CD8-positive, alpha-beta memory T cell (primary cell): Measurements from ENCODE around the gene C2orf42. TPM values are rescaled to one million over a fixed set of nuclear protein-coding genes. Genes with fewer than 3 reads are reported as not detected.

ENCODE experiments used
- CTCF ChIA-PET: fragments of 350-600 bp; sonication (Branson Sonifier 250); formaldehyde crosslinking; loops from one replicate; lab custom pipeline; 2021; ENCODE audit warnings: antibody characterized with exemption; lab: Charles Lee
- POLR2A ChIA-PET: fragments of 350-600 bp; sonication (Branson Sonifier 250); formaldehyde crosslinking; loops from one replicate; lab custom pipeline; 2021; ENCODE audit warnings: antibody characterized with exemption; lab: Charles Lee
- DNase-seq, 5 donors: peaks; one replicate each; pipeline versions ENCODE4 v3.0.0 to v3.0.0-alpha.2; 2020 to 2022; ENCODE audit warnings: mixed read lengths in 1 of 5
- H3K27ac ChIP-seq: one replicate; pipeline ENCODE4 v1.7.0; 2013; ENCODE audit warnings: low read depth, mild to moderate bottlenecking, low read length, moderate library complexity
- H3K27me3 ChIP-seq: 2 replicates; pipeline ENCODE4 v1.7.0; 2013; ENCODE audit warnings: low read length, mild to moderate bottlenecking; ENCODE audit not compliant: insufficient read depth, poor library complexity, severe bottlenecking
- H3K36me3 ChIP-seq: 2 replicates; pipeline ENCODE4 v1.7.0; 2013; ENCODE audit warnings: mild to moderate bottlenecking, low read length, moderate library complexity; ENCODE audit not compliant: insufficient read depth
- H3K4me1 ChIP-seq: 2 replicates; pipeline ENCODE4 v1.7.0; 2013; ENCODE audit warnings: mild to moderate bottlenecking, low read length, moderate library complexity; ENCODE audit not compliant: insufficient read depth
- H3K4me3 ChIP-seq: 2 replicates; pipeline ENCODE4 v1.7.0; 2013; ENCODE audit warnings: mild to moderate bottlenecking, low read length
- H3K9me3 ChIP-seq: 2 replicates; pipeline ENCODE4 v1.7.0; 2013; ENCODE audit warnings: mild to moderate bottlenecking, low read length
- H3K27ac Mint-ChIP-seq, 8 donors: one replicate each; pipeline ENCODE4 v1.8.0; 2020 to 2021; ENCODE audit warnings: mixed read lengths in 8 of 8, mild to moderate bottlenecking in 6 of 8, inconsistent platforms in 3 of 8, moderate library complexity in 3 of 8
- H3K27me3 Mint-ChIP-seq, 2 donors: one replicate each; pipeline ENCODE4 v1.8.0; 2020 to 2021; ENCODE audit warnings: mixed read lengths in 2 of 2, mild to moderate bottlenecking in 1 of 2, moderate library complexity in 1 of 2
- H3K36me3 Mint-ChIP-seq, 3 donors: one replicate each; pipeline ENCODE4 v1.8.0; 2020 to 2021; ENCODE audit warnings: mixed read lengths in 3 of 3, inconsistent platforms in 1 of 3, mild to moderate bottlenecking in 1 of 3
- H3K4me1 Mint-ChIP-seq, 3 donors: one replicate each; pipeline ENCODE4 v1.8.0; 2020 to 2021; ENCODE audit warnings: mixed read lengths in 3 of 3, inconsistent platforms in 1 of 3, mild to moderate bottlenecking in 1 of 3
- H3K4me3 Mint-ChIP-seq, 7 donors: one replicate each; pipeline ENCODE4 v1.8.0; 2020 to 2021; ENCODE audit warnings: mixed read lengths in 7 of 7, mild to moderate bottlenecking in 6 of 7, moderate library complexity in 4 of 7, inconsistent platforms in 2 of 7
- H3K9me3 Mint-ChIP-seq, 5 donors: one replicate each; pipeline ENCODE4 v1.8.0; 2020 to 2022; ENCODE audit warnings: mixed read lengths in 5 of 5, mild to moderate bottlenecking in 3 of 5, moderate library complexity in 2 of 5, inconsistent platforms in 1 of 5
- polyA plus RNA-seq: library from polyadenylated mRNA; unstranded; fragments of 300-500 nt; fragmentation: Illumina TruSeq; gene quantifications from one replicate; pipeline ENCODE4 v1.2.3, GENCODE V29; 2021
- total RNA-seq, 2 experiments: library from RNA; stranded (reverse); gene quantifications; one replicate each; pipeline ENCODE4 v1.2.3, GENCODE V29; 2021

The C2orf42 gene
- total and polyA plus RNA-seq, 3 experiments from 2014 or later = 29.1 to 34.6 (median 31.4) TPM

DNA sequence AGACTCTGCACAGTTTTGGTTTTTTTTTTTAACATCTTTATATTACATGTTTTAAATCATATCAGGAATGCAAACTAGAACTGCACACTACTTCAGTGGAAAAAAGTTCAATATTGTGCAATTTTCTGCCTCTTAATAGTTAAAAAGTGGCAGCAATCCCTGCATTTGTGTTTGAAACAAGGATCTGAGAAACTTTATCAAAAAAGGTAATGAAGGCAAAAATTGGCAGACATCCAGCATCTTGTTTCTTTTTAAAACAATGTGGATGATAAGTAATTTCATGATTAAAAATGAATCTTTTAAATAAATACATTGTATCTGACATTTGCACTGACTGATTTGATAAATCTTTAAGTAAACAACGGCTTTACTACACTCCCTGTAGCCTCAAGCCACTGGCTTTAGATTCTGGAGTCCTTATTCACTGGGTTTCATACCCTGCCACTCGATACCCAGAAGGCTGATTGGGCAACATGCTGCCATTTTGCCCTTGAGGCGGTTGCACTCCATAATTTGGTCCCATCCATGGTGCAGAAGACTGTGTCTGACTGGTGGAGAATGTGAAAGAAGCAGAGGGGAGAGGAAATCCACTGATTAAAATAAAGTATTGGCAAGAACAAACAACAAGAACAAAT, 21.6 kb upstream of the C2orf42 start:
- peaks cover 9% of the 10 kb centered on the region for H3K36me3 ChIP-seq
- no peak overlapping the region for H3K27ac ChIP-seq
- H3K27me3 ChIP-seq = no peaks in the 10 kb centered on the region
- no peak overlapping the region for H3K4me3 ChIP-seq
- peak overlapping the region in 6 of 8 donors; percentile 20 to 78 (median 56) for H3K27ac Mint-ChIP-seq
- H3K9me3 ChIP-seq = no peaks in the 10 kb centered on the region
- no peaks in the 10 kb centered on the region for H3K4me1 ChIP-seq
- no peak overlapping the region for H3K4me3 Mint-ChIP-seq
- no peaks in the 10 kb centered on the region for H3K27me3 Mint-ChIP-seq
- no peaks in the 10 kb centered on the region for H3K9me3 Mint-ChIP-seq
- no peak for DNase-seq
- peaks cover 0 to 16% (median 9%) of the 10 kb centered on the region in 3 donors for H3K4me1 Mint-ChIP-seq
- ChIA-PET POLR2A (interaction anchor here (0.6 kb wide), 1 partner anchor 81 kb away, joined by 4 read pairs; no protein-coding TSS in a partner anchor), CTCF (interaction anchor here (1.0 to 1.6 kb wide), 2 partner anchors 19 to 21 kb away, joined by 3 to 4 read pairs; partner anchors contain the start of gene C2orf42)
- H3K36me3 Mint-ChIP-seq = peaks cover 0 to 49% (median 5%) of the 10 kb centered on the region in 3 donors

- Histone ChIP-seq H3K9me3 (no peaks in the 10 kb centered on the region), H3K4me3 (no peak overlapping the region), H3K4me1 (no peaks in the 10 kb centered on the region), H3K27ac (no peak overlapping the region), H3K36me3 (peaks cover 9% of the 10 kb centered on the region), H3K27me3 (no peaks in the 10 kb centered on the region)
- H3K36me3 Mint-ChIP-seq = peaks cover 0 to 45% (median 5%) of the 10 kb centered on the region in 3 donors
- peaks cover 0 to 16% (median 9%) of the 10 kb centered on the region in 3 donors for H3K4me1 Mint-ChIP-seq
- POLR2A ChIA-PET = no interaction called here
- peak overlapping the region in 2 of 8 donors; percentile 23 to 79 for H3K27ac Mint-ChIP-seq
- H3K9me3 Mint-ChIP-seq = no peaks in the 10 kb centered on the region
- H3K4me3 Mint-ChIP-seq = no peak overlapping the region
- no peak for DNase-seq
- H3K27me3 Mint-ChIP-seq = no peaks in the 10 kb centered on the region
- CTCF ChIA-PET = no interaction called here
Measured at GRCh38 chr2:70211595-70211994, 20.8 kb upstream of the C2orf42 start.

- Histone ChIP-seq H3K27me3 (no peaks in the 10 kb centered on the region), H3K4me3 (no peak overlapping the region), H3K36me3 (no peaks in the 10 kb centered on the region), H3K27ac (no peak overlapping the region), H3K9me3 (no peaks in the 10 kb centered on the region), H3K4me1 (no peaks in the 10 kb centered on the region)
- Mint-ChIP-seq H3K9me3 (no peaks in the 10 kb centered on the region), H3K4me3 (no peak overlapping the region), H3K27ac (no peak overlapping the region), H3K4me1 (no peaks in the 10 kb centered on the region), H3K27me3 (peaks cover 0 to 2% of the 10 kb centered on the region in 2 donors), H3K36me3 (peaks cover 0 to 3% (median 0%) of the 10 kb centered on the region in 3 donors)
- DNase-seq = no peak
- ChIA-PET POLR2A (no interaction called here), CTCF (interaction anchor here (1.8 kb wide), 1 partner anchor 10 kb away, joined by 5 read pairs; no protein-coding TSS in a partner anchor)
Measured at GRCh38 chr2:70204452-70204851, 13.6 kb upstream of the C2orf42 start.

GRCh38 chr2:70203086-70203485, 12.3 kb upstream of the C2orf42 start:
- ChIA-PET POLR2A (no interaction called here), CTCF (interaction anchor here (0.7 kb wide), 1 partner anchor 109 kb away, joined by 3 read pairs; no protein-coding TSS in a partner anchor)
- Mint-ChIP-seq H3K4me3 (no peak overlapping the region), H3K36me3 (peaks cover 0 to 2% (median 0%) of the 10 kb centered on the region in 3 donors), H3K27ac (no peak overlapping the region), H3K27me3 (peaks cover 0 to 2% of the 10 kb centered on the region in 2 donors), H3K9me3 (no peaks in the 10 kb centered on the region), H3K4me1 (no peaks in the 10 kb centered on the region)
- Histone ChIP-seq H3K4me1 (no peaks in the 10 kb centered on the region), H3K27me3 (no peaks in the 10 kb centered on the region), H3K4me3 (no peak overlapping the region), H3K27ac (no peak overlapping the region), H3K9me3 (no peaks in the 10 kb centered on the region), H3K36me3 (no peaks in the 10 kb centered on the region)
- DNase-seq = no peak

DNA sequence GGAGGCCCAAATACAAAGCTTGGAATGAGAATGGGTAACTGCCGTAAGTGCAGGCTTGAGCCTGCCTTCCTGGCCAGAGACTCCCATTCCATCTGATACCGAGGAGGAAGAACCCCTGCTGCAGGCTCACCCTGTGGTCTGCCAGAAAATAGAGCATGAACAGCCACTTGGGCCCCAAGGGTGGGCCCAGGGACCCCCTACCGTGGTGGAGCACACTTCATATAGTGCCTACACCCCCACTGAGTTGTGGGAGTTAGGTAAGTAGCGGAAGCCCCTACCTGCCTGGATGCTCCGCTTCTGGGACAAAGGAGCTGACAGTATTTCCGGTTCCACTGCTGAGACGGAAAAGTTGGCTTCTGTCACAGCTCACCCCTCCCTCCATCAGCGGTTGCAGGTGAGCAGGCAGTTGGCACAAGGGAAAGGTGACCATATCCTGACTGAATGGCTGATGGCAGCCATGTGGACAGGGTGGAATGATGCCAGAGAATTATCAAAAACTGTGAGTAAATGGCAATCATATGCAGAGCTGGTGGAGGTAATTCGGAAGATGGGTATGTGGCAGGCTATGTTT, 11.5 kb upstream of the C2orf42 start:
- Histone ChIP-seq H3K27me3 (no peaks in the 10 kb centered on the region), H3K9me3 (no peaks in the 10 kb centered on the region), H3K27ac (no peak overlapping the region), H3K4me1 (no peaks in the 10 kb centered on the region), H3K4me3 (no peak overlapping the region), H3K36me3 (no peaks in the 10 kb centered on the region)
- H3K27ac Mint-ChIP-seq = peak overlapping the region in 2 of 8 donors; percentile 33 to 54
- H3K4me3 Mint-ChIP-seq = no peak overlapping the region
- H3K27me3 Mint-ChIP-seq = peaks cover 0 to 2% of the 10 kb centered on the region in 2 donors
- no peaks in the 10 kb centered on the region for H3K9me3 Mint-ChIP-seq
- DNase-seq = no peak
- ChIA-PET POLR2A (no interaction called here), CTCF (no interaction called here)
- H3K36me3 Mint-ChIP-seq = no peaks in the 10 kb centered on the region
- no peaks in the 10 kb centered on the region for H3K4me1 Mint-ChIP-seq

- Histone ChIP-seq H3K4me3 (no peak overlapping the region), H3K27me3 (no peaks in the 10 kb centered on the region), H3K36me3 (no peaks in the 10 kb centered on the region), H3K4me1 (no peaks in the 10 kb centered on the region), H3K9me3 (no peaks in the 10 kb centered on the region), H3K27ac (no peak overlapping the region)
- Mint-ChIP-seq H3K9me3 (no peaks in the 10 kb centered on the region), H3K27me3 (peaks cover 0 to 2% of the 10 kb centered on the region in 2 donors), H3K4me3 (no peak overlapping the region), H3K27ac (no peak overlapping the region), H3K4me1 (no peaks in the 10 kb centered on the region), H3K36me3 (no peaks in the 10 kb centered on the region)
- no peak for DNase-seq
- ChIA-PET CTCF (no interaction called here), POLR2A (no interaction called here)
Measured at GRCh38 chr2:70201831-70202230, 11.0 kb upstream of the C2orf42 start.

DNA sequence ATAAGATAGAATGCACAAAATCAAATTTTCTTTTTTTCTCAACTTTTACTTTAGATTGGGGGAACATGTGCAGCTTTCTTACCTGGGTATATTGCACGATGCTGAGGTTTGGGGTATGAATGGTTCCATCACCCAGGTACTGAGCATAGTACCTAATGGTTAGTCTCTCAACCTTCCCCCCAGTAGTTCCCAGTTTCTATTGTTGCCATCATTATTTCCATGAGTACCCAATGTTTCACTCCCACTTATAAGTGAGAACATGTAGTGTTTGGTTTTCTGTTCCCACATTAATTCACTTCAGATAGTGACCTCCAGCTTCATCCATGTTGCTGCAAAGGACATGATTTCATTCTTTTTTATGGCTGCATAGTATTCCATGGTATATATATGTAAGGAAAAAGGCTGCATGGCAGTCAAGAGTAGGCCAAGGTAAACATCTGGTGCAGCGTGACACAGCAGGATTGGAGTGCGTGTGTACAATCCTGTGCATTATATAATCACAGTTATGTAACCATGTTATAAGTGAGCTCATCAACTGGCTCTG, 10.5 kb upstream of the C2orf42 start:
- H3K27me3 Mint-ChIP-seq = peaks cover 0 to 2% of the 10 kb centered on the region in 2 donors
- no peak overlapping the region for H3K4me3 Mint-ChIP-seq
- Histone ChIP-seq H3K36me3 (no peaks in the 10 kb centered on the region), H3K4me1 (no peaks in the 10 kb centered on the region), H3K4me3 (no peak overlapping the region), H3K27ac (no peak overlapping the region), H3K27me3 (no peaks in the 10 kb centered on the region), H3K9me3 (no peaks in the 10 kb centered on the region)
- no peak overlapping the region for H3K27ac Mint-ChIP-seq
- ChIA-PET CTCF (no interaction called here), POLR2A (no interaction called here)
- no peaks in the 10 kb centered on the region for H3K4me1 Mint-ChIP-seq
- H3K9me3 Mint-ChIP-seq = no peaks in the 10 kb centered on the region
- H3K36me3 Mint-ChIP-seq = no peaks in the 10 kb centered on the region
- DNase-seq = no peak

DNA sequence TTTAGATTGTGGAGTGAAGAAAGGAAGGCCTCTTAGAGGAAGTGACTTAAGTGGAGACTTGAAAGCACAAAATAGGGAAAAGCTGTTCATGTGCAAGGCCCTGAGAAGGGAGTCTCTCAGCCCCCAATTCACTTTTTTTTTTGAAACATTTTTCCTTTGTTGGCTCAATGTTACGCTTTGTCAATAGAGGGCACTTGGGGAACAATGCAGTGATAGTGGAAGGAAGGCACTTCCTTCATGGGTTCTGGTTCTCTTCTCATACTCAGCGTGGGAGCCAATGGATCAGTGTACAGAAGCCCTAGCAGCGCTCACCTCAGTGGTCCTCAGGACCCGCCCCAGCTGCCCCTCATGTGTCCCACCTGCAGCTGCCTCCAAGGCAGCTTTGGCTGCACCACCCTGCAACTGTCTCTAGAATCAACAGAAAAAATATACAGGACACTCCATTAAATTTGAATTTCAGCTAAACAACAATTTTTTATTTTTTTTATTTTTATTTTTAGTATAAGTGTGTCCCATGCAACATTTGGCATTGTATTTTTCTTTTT, 8.6 kb upstream of the C2orf42 start:
- Histone ChIP-seq H3K4me3 (no peak overlapping the region), H3K27me3 (no peaks in the 10 kb centered on the region), H3K9me3 (no peaks in the 10 kb centered on the region), H3K4me1 (no peaks in the 10 kb centered on the region), H3K27ac (no peak overlapping the region), H3K36me3 (no peaks in the 10 kb centered on the region)
- ChIA-PET CTCF (interaction anchor here (1.1 kb wide), 1 partner anchor 8 kb away, joined by 3 read pairs; no protein-coding TSS in a partner anchor), POLR2A (interaction anchor here (0.6 kb wide), 1 partner anchor 125 kb away, joined by 7 read pairs; no protein-coding TSS in a partner anchor)
- no peak overlapping the region for H3K27ac Mint-ChIP-seq
- no peaks in the 10 kb centered on the region for H3K9me3 Mint-ChIP-seq
- no peaks in the 10 kb centered on the region for H3K4me1 Mint-ChIP-seq
- DNase-seq = no peak
- H3K4me3 Mint-ChIP-seq = no peak overlapping the region
- peaks cover 0 to 5% of the 10 kb centered on the region in 2 donors for H3K27me3 Mint-ChIP-seq
- no peaks in the 10 kb centered on the region for H3K36me3 Mint-ChIP-seq
